ENCODE data around the gene BTBD7.

DNA sequence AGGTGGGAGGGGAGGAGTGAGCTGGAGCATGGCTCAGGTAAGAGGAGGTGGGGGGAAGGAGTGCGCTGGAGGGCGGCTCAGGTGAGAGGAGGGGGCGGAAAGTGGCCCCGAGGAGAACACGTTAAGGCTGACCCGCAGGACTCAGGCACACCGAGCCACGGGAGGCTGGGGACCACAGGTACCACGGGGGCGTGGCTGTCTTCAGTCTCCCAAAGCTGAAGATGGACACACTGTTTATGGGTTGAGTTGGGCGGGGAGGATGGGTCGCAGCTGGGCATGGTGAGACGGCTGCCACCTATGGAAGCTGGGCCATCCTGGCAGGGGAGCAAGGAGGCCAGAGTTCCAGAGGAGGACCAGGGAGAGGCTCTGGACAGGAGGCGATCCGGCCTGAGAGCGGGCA is 102.3 kb downstream of the BTBD7 start:
- TF ChIP-seq CTCF (IDR thresholded peaks at IDR 0.05; ENCODE audit: insufficient read depth, low read depth, low read length) (no peak), EZH2 (IDR thresholded peaks at IDR 0.05; ENCODE audit: insufficient read depth, low read length) (no peak)

Data from astrocyte (in vitro differentiated cells and primary cell).